CD14-positive monocyte (primary cell): ENCODE results near the gene CLPX. TPM values are rescaled to one million over a fixed set of nuclear protein-coding genes. Genes with fewer than 3 reads are reported as not detected.

Experiments used
- DNase-seq, 3 donors: peaks; one replicate each; pipeline ENCODE4 v3.0.0-alpha.2; 2011 to 2022
- H2AFZ ChIP-seq: 2 replicates; pipeline ENCODE4 v1.6.0; 2012; ENCODE audit warnings: mild to moderate bottlenecking, low read depth, low read length, inconsistent platforms; ENCODE audit not compliant: insufficient read depth, poor library complexity, severe bottlenecking
- H3K27ac ChIP-seq, 2 donors: 1 replicate in 1 of 2; 2 replicates in 1 of 2; pipeline ENCODE4 v1.5.1; 2012 to 2013; ENCODE audit warnings: low read length in 2 of 2, control low read depth in 1 of 2, inconsistent platforms in 1 of 2, low read depth in 1 of 2, mild to moderate bottlenecking in 1 of 2
- H3K27me3 ChIP-seq, 2 donors: one replicate each; pipeline versions ENCODE4 v1.6.0 to v1.6.1; 2011 to 2013; ENCODE audit warnings: low read length in 2 of 2; ENCODE audit not compliant: control insufficient read depth in 2 of 2, insufficient read depth in 2 of 2
- H3K36me3 ChIP-seq, 2 donors: replicated peaks in 1 of 2; 1 replicate in 1 of 2; 2 replicates in 1 of 2; pipeline versions ENCODE4 v1.5.1 to v1.6.1; 2012 to 2013; ENCODE audit warnings: low read length in 2 of 2, control low read depth in 1 of 2, inconsistent platforms in 1 of 2, mild to moderate bottlenecking in 1 of 2; ENCODE audit not compliant: insufficient read depth in 2 of 2, control insufficient read depth in 1 of 2
- H3K4me1 ChIP-seq, 2 donors: 1 replicate in 1 of 2; 2 replicates in 1 of 2; pipeline versions ENCODE4 v1.5.1 to v1.6.1; 2012 to 2013; ENCODE audit warnings: low read length in 2 of 2, control low read depth in 1 of 2, inconsistent platforms in 1 of 2, mild to moderate bottlenecking in 1 of 2, moderate library complexity in 1 of 2; ENCODE audit not compliant: insufficient read depth in 2 of 2, control insufficient read depth in 1 of 2
- H3K4me2 ChIP-seq: replicated peaks from 2 replicates; pipeline ENCODE3; 2012; ENCODE audit warnings: low read length, moderate library complexity, mild to moderate bottlenecking; ENCODE audit not compliant: poor library complexity, severe bottlenecking; ENCODE audit errors: extremely low read depth
- H3K4me3 ChIP-seq, 3 experiments: fragments of 200-600 bp in 1 of 3; sonication (generic) in 1 of 3; replicated peaks in 1 of 3; 1 replicate in 2 of 3; 2 replicates in 1 of 3; pipeline ENCODE4 v1.5.1; 2011 to 2013; ENCODE audit warnings: low read length in 3 of 3, mild to moderate bottlenecking in 3 of 3, control low read depth in 2 of 3, low read depth in 2 of 3, inconsistent platforms in 1 of 3, moderate library complexity in 1 of 3
- H3K79me2 ChIP-seq: 2 replicates; pipeline ENCODE4 v1.6.0; 2012; ENCODE audit warnings: mild to moderate bottlenecking, control low read depth, inconsistent platforms, low read length, moderate library complexity; ENCODE audit not compliant: insufficient read depth
- H3K9ac ChIP-seq: 2 replicates; pipeline ENCODE4 v1.6.0; 2017; ENCODE audit warnings: low read length, mild to moderate bottlenecking; ENCODE audit not compliant: insufficient read depth, poor library complexity, severe bottlenecking
- H3K9me3 ChIP-seq, 2 donors: replicated peaks in 1 of 2; 1 replicate in 1 of 2; 2 replicates in 1 of 2; pipeline versions ENCODE4 v1.5.1 to v1.6.1; 2012 to 2013; ENCODE audit warnings: low read length in 2 of 2, control low read depth in 1 of 2; ENCODE audit not compliant: control insufficient read depth in 1 of 2, insufficient read depth in 1 of 2
- H4K20me1 ChIP-seq: 2 replicates; pipeline ENCODE4 v1.6.0; 2012; ENCODE audit warnings: mild to moderate bottlenecking, low read length, control low read depth, moderate library complexity; ENCODE audit not compliant: insufficient read depth
- H3K27ac Mint-ChIP-seq, 7 donors: one replicate each; pipeline ENCODE4 v1.8.0; 2020; ENCODE audit warnings: mild to moderate bottlenecking in 7 of 7, mixed read lengths in 7 of 7, moderate library complexity in 6 of 7, inconsistent platforms in 2 of 7
- H3K27me3 Mint-ChIP-seq, 3 donors: one replicate each; pipeline ENCODE4 v1.8.0; 2021 to 2022; ENCODE audit warnings: low read depth in 3 of 3, mild to moderate bottlenecking in 3 of 3, mixed read lengths in 3 of 3, moderate library complexity in 3 of 3, inconsistent platforms in 1 of 3
- H3K36me3 Mint-ChIP-seq, 2 donors: one replicate each; pipeline ENCODE4 v1.8.0; 2020; ENCODE audit warnings: mixed read lengths in 2 of 2, inconsistent platforms in 1 of 2, mild to moderate bottlenecking in 1 of 2
- H3K4me1 Mint-ChIP-seq: one replicate; pipeline ENCODE4 v1.8.0; 2020; ENCODE audit warnings: mild to moderate bottlenecking, mixed read lengths
- H3K4me3 Mint-ChIP-seq, 2 donors: one replicate each; pipeline ENCODE4 v1.8.0; 2020; ENCODE audit warnings: mild to moderate bottlenecking in 2 of 2, mixed read lengths in 2 of 2, moderate library complexity in 1 of 2
- H3K9me3 Mint-ChIP-seq, 7 donors: one replicate each; pipeline ENCODE4 v1.8.0; 2020 to 2022; ENCODE audit warnings: mixed read lengths in 7 of 7, mild to moderate bottlenecking in 6 of 7, moderate library complexity in 6 of 7, inconsistent platforms in 2 of 7
- CTCF ChIP-seq: fragments of 200-600 bp; IDR thresholded peaks from one replicate; pipeline ENCODE4 v1.8.0; 2022; ENCODE audit warnings: antibody characterized with exemption, mild to moderate bottlenecking
- WGBS: methylation state at CpG from one replicate; pipeline ENCODE4 v1.1.5; 2013; ENCODE audit warnings: missing lambda C conversion rate; ENCODE audit not compliant: insufficient coverage; 5-methylcytosine and 5-hydroxymethylcytosine counted together
- intact Hi-C, 2 donors: fragments of 100-400 bp; cut with micrococcal nuclease; formaldehyde crosslinking; loops; one replicate each; pipeline versions ENCODE4 v1.15.0 to v1.15.1; 2023
- polyA plus RNA-seq, 3 donors: library from polyadenylated mRNA; depleted of rRNA in 1 of 3; unstranded in 2 of 3; stranded (reverse) in 1 of 3; fragments of 300-500 nt in 2 of 3; fragments of >200 nt in 1 of 3; fragmentation: Illumina TruSeq in 2 of 3; gene quantifications; 1 replicate in 2 of 3; 2 replicates in 1 of 3; pipeline ENCODE4 v1.2.3, GENCODE V29; 2012 to 2021

The CLPX gene
- polyA plus RNA-seq, 3 donors, result 15.2 to 24.9 (median 20.0) TPM

DNA sequence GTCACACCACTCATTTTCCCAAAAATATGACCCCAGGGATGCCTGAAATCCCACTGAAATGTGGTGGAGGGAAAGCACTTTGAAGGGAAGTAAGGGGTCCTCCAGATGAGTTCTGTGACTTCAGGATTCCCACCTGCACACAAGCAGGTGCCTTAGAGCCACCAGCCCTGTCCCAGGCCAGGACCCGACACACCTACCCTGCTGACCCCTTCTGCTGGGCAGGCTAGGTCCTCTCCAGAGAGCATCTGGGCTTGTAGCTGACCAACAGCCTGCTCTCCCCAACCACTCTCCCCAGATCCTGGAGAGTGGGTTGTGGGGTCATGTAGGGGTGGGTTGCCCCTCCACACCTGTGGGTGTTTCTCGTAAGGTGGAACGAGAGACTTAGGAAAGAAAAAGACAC is 41.1 kb upstream of the CLPX start:
- Histone ChIP-seq H3K27ac (no peak overlapping the region), H3K4me3 (no peak overlapping the region), H2AFZ (no peak overlapping the region), H3K9me3 (no peaks in the 10 kb centered on the region), H3K4me2 (no peak overlapping the region), H4K20me1 (no peaks in the 10 kb centered on the region), H3K9ac (no peak overlapping the region), H3K36me3 (no peaks in the 10 kb centered on the region), H3K4me1 (no peaks in the 10 kb centered on the region), H3K27me3 (no peaks in the 10 kb centered on the region), H3K79me2 (no peaks in the 10 kb centered on the region)
- Mint-ChIP-seq H3K4me1 (peaks cover 3% of the 10 kb centered on the region), H3K27me3 (peaks cover 2 to 6% (median 3%) of the 10 kb centered on the region in 3 donors), H3K9me3 (peaks cover 0 to 2% (median 0%) of the 10 kb centered on the region in 7 donors), H3K36me3 (no peaks in the 10 kb centered on the region), H3K4me3 (no peak overlapping the region), H3K27ac (peak overlapping the region in 1 of 7 donors; percentile 18)
- no CpG with 5 or more reads among the region's 3 CpGs for WGBS
- TF ChIP-seq CTCF, result no peak
- DNase-seq, result no peak
- intact Hi-C loops, result no loop called here

GRCh38 chr15:65223996-65224395 is 38.9 kb upstream of the CLPX start:
- no peaks in the 10 kb centered on the region for H3K27me3 ChIP-seq
- H3K27ac ChIP-seq, result no peak overlapping the region
- intact Hi-C loops, result no loop called here
- WGBS, result 23% methylated on average over 5 of the region's 6 CpGs
- Mint-ChIP-seq H3K9me3 (peaks cover 0 to 2% (median 0%) of the 10 kb centered on the region in 7 donors), H3K4me1 (peaks cover 3% of the 10 kb centered on the region), H3K36me3 (no peaks in the 10 kb centered on the region), H3K4me3 (no peak overlapping the region), H3K27me3 (peaks cover 2 to 5% (median 3%) of the 10 kb centered on the region in 3 donors), H3K27ac (peak overlapping the region in 1 of 7 donors; percentile 6)
- no peaks in the 10 kb centered on the region for H3K36me3 ChIP-seq
- no peak overlapping the region for H3K9ac ChIP-seq
- no peaks in the 10 kb centered on the region for H3K79me2 ChIP-seq
- no peaks in the 10 kb centered on the region for H3K4me1 ChIP-seq
- TF ChIP-seq CTCF, result no peak
- no peak overlapping the region for H2AFZ ChIP-seq
- no peak for DNase-seq
- H3K4me3 ChIP-seq, result no peak overlapping the region
- no peak overlapping the region for H3K4me2 ChIP-seq
- H3K9me3 ChIP-seq, result no peaks in the 10 kb centered on the region
- H4K20me1 ChIP-seq, result no peaks in the 10 kb centered on the region
